Fibroblast of villous mesenchyme (primary cell): ENCODE data around the gene ZSCAN2. TPM values are rescaled to one million over a fixed set of nuclear protein-coding genes. Genes with fewer than 3 reads are reported as not detected.

Source experiments
- DNase-seq: peaks from one replicate; pipeline ENCODE4 v3.0.0-alpha.2; 2010; ENCODE audit warnings: low read depth
- H3K4me3 ChIP-seq: 2 replicates; pipeline ENCODE4 v1.5.1; 2011; ENCODE audit warnings: low read depth, mild to moderate bottlenecking, low read length
- CTCF ChIP-seq: IDR thresholded peaks from 2 replicates; pipeline ENCODE4 v1.5.1; 2012; ENCODE audit warnings: low read depth, mild to moderate bottlenecking, low read length; ENCODE audit not compliant: insufficient read depth
- total RNA-seq: library from RNA; depleted of rRNA; stranded (reverse); fragments of >200 nt; gene quantifications from 2 replicates; pipeline ENCODE4 v1.2.3, GENCODE V29; 2012

The ZSCAN2 gene
- total RNA-seq, 1 donor, result 5.6 TPM

GRCh38 chr15:84611631-84612030 lies 10.8 kb downstream of the ZSCAN2 start:
- TF ChIP-seq CTCF, result no peak
- DNase-seq, result no peak
- H3K4me3 ChIP-seq, result no peak overlapping the region

- DNase-seq, result no peak
- H3K4me3 ChIP-seq, result no peak overlapping the region
- TF ChIP-seq CTCF, result no peak
Measured at GRCh38 chr15:84616235-84616634, 15.4 kb downstream of the ZSCAN2 start.

- no peak for TF ChIP-seq CTCF
- H3K4me3 ChIP-seq, result no peak overlapping the region
- DNase-seq, result no peak
Measured at GRCh38 chr15:84620626-84621025, 19.8 kb downstream of the ZSCAN2 start.

- no peak overlapping the region for H3K4me3 ChIP-seq
- no peak for DNase-seq
- TF ChIP-seq CTCF, result no peak
Measured at GRCh38 chr15:84621358-84621979, 20.7 kb downstream of the ZSCAN2 start.

GRCh38 chr15:84624359-84624758 lies 23.6 kb downstream of the ZSCAN2 start:
- no peak overlapping the region for H3K4me3 ChIP-seq
- DNase-seq, result no peak
- no peak for TF ChIP-seq CTCF

GRCh38 chr15:84625123-84625522 lies 24.3 kb downstream of the ZSCAN2 start:
- no peak for TF ChIP-seq CTCF
- H3K4me3 ChIP-seq, result no peak overlapping the region
- no peak for DNase-seq

- DNase-seq, result no peak
- no peak for TF ChIP-seq CTCF
- no peak overlapping the region for H3K4me3 ChIP-seq
Measured at GRCh38 chr15:84629033-84629432, 28.2 kb downstream of the ZSCAN2 start.
